A549 treated with RU486 at 1 μM for 4 hours (cell line): ENCODE data around the gene CLECL1. TPM values are rescaled to one million over a fixed set of nuclear protein-coding genes. Genes with fewer than 3 reads are reported as not detected.

Source experiments
- total RNA-seq: library from RNA; stranded (reverse); fragments of 200-300 nt; extraction: Qiagen RNA extraction; gene quantifications from 5 replicates; pipeline ENCODE4 v1.2.3, GENCODE V29; 2022; ENCODE audit warnings: low read depth

Gene CLECL1
- total RNA-seq, result not detected in 5 replicates

DNA sequence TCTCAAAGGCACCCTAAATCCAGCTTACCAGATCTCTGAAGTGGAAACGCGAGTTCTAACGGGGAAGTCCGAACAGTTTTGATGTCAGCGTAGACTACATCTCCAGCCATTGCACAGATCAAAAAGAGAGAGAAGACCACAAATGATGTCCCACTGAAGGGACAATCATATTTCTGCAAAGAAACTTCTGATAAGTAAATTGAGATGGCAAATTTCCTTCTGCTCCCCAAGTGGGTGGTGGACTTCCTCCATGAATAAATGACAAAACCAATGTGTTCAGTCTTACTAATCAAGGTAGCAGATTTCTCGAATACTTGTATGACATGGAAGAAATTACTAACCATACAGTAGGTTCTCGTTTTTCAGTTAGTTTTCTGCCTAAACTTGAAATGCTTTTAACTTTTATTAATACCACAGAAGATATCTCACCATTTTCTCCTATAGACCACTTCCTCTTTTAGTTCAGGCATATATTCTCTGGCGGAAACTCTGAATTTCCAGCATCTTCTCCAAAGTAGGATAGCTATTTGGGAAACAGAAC, at the start of gene CLECL1:
Gene CLECL1, minus strand, starts transcription at position 177 of the 541 bp plus-strand sequence.

DNA sequence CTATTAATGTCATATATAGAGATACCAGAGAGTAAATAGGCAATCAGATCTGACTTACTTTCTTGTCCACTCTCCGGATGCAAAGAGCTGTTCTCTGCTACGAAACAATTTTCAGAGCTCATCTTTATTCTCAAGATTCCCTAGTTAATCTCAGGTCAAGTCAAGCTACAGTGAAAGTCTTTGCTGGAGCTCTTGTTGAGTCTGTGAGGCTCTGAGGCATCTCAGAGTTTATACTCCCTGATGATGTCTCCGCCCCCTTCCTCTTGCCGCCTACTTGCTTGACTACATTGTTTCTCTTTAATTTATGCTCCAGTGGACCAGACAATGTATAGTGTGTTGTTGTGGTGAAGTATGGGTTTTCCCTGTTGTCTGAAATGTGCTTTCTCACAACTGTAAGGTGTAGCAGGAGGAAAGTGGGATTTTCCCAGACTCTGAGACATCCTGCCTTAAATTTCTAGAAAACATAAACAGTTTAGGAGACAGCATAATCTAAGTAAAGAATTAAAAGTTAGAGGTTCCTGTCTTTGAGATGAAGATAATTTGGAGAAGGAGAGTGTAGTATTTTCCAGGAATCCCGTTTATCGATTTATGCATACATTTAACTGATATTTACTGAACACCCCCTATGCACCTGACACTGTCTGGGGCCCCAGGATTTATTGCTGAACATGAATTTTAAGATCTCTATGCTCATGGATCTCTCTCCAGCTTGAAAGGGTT, 28.0 kb upstream of the CLECL1 start, which contains the start of gene CD69:
Gene CD69, minus strand, starts transcription at position 203 of the 720 bp plus-strand sequence. Its CDS starts 81 bp downstream, at position 122.

Other genes with a start within 250 kb of the CLECL1 start
- gene KLRB1, start 125.2 kb downstream of the CLECL1 start, total RNA-seq, result not detected in 5 replicates
- gene CLEC2D, start 63.4 kb downstream of the CLECL1 start, total RNA-seq, result 0.46 to 1.1 TPM (median 0.63 TPM) in 5 replicates
- gene CD69, start 27.8 kb upstream of the CLECL1 start, total RNA-seq, result not detected in 5 replicates
- not detected in 5 replicates for gene KLRF1, start 94.4 kb upstream of the CLECL1 start, total RNA-seq
- gene CLEC2B, start 136.3 kb upstream of the CLECL1 start, total RNA-seq, result 1.4 to 2.0 TPM (median 1.7 TPM) in 5 replicates
- gene KLRF2, start 148.4 kb upstream of the CLECL1 start, total RNA-seq, result not detected in 5 replicates
- not detected in 5 replicates for gene CLEC2A, start 199.3 kb upstream of the CLECL1 start, total RNA-seq
- not detected in 5 replicates for gene CLEC12A, start 238.3 kb upstream of the CLECL1 start, total RNA-seq